DND-41 (cell line): ENCODE data around the gene LTBP1.

Source experiments
- CTCF ChIP-seq: IDR thresholded peaks from 2 replicates; pipeline ENCODE4 v1.5.1; 2012; ENCODE audit warnings: borderline replicate concordance, low read length, moderate library complexity, mild to moderate bottlenecking; ENCODE audit not compliant: poor library complexity, severe bottlenecking; ENCODE audit errors: extremely low read depth
- EZH2 ChIP-seq: IDR thresholded peaks from 3 replicates; pipeline ENCODE4 v1.6.1; 2012; ENCODE audit warnings: borderline replicate concordance, low read depth, mild to moderate bottlenecking, moderate library complexity, low read length, inconsistent platforms; ENCODE audit not compliant: severe bottlenecking

GRCh38 chr2:33081691-33082090, 134.9 kb downstream of the LTBP1 start:
- TF ChIP-seq CTCF (no peak), EZH2 (no peak)
